Measurements from ENCODE around the gene PLEKHG5.

PLEKHG5 gene

GRCh38 chr1:6471970-6472368, 19.5 kb downstream of the PLEKHG5 start:
- FAIRE-seq (no peak), DNase-seq (ENCODE audit: insufficient read length, low spot score) (no peak)
- TF ChIP-seq, protein P1, sequence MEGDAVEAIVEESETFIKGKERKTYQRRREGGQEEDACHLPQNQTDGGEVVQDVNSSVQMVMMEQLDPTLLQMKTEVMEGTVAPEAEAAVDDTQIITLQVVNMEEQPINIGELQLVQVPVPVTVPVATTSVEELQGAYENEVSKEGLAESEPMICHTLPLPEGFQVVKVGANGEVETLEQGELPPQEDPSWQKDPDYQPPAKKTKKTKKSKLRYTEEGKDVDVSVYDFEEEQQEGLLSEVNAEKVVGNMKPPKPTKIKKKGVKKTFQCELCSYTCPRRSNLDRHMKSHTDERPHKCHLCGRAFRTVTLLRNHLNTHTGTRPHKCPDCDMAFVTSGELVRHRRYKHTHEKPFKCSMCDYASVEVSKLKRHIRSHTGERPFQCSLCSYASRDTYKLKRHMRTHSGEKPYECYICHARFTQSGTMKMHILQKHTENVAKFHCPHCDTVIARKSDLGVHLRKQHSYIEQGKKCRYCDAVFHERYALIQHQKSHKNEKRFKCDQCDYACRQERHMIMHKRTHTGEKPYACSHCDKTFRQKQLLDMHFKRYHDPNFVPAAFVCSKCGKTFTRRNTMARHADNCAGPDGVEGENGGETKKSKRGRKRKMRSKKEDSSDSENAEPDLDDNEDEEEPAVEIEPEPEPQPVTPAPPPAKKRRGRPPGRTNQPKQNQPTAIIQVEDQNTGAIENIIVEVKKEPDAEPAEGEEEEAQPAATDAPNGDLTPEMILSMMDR (IDR thresholded peaks at IDR 0.05; ENCODE audit: insufficient read depth, missing control alignments) = no peak

- DNase-seq (ENCODE audit: insufficient read length, low spot score) = no peak
- TF ChIP-seq, protein P1 (IDR thresholded peaks at IDR 0.05; ENCODE audit: insufficient read depth, missing control alignments) = no peak
- no peak for FAIRE-seq
These were observed 20.1 kb downstream of the PLEKHG5 start for GRCh38 chr1:6471086-6471969.

- TF ChIP-seq, protein P1 (IDR thresholded peaks at IDR 0.05; ENCODE audit: insufficient read depth, missing control alignments) = no peak
- FAIRE-seq (no peak), DNase-seq (ENCODE audit: insufficient read length, low spot score) (no peak)
These were observed 21.1 kb downstream of the PLEKHG5 start for GRCh38 chr1:6470132-6471085.

- DNase-seq (ENCODE audit: insufficient read length, low spot score) = no peak
- no peak for FAIRE-seq
- TF ChIP-seq, protein P1 (IDR thresholded peaks at IDR 0.05; ENCODE audit: insufficient read depth, missing control alignments) = no peak
These were observed 22.6 kb downstream of the PLEKHG5 start for GRCh38 chr1:6468729-6469461.

DNA sequence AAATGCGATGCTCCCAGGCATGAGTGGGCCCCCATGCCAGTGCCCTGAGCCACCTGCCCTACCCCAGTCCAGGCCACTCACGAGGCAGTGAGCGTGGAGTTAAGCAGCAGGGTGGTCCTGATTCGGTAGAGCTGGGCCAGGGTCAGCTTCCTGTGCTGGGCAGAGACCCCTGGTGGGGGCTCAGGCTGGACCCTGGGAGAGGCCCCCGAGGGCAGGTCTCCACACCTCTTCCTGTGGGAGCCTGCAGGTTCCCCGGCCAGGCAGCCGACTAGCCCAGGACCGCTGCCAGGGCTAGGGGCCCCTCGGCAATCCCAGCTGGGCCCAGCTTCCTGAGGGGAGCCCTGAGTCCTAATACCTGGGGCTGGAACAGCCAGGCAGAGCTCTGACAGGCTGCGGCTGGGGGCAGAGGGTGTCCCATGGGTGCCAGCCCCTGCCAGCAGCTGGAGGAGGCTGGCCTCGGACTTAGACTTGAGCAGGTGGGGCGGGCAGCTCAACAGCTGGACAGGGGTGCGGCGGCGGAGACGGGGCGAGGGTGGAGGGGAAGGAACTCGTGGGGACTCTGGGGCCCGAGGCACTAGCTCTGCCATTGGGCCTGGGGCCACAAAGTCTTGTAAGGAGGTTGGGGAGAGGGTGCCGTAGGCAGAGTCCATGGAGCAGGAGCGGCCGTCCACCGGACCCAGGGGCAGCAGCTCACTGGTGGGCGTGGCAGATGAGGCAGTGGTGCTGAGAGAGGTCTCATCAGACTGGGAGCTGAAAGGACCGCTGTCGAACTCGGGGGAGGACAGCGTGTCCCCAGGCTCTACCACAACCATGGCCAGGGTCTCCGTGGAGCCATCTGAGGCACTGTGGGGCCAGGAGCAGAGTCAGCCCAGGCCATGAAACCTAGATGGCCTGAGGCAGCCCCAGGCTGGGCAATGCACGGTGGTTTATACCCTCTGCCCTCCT, 23.5 kb downstream of the PLEKHG5 start:
- no peak for DNase-seq (ENCODE audit: insufficient read length, low spot score)
- TF ChIP-seq, protein P1 (IDR thresholded peaks at IDR 0.05; ENCODE audit: insufficient read depth, missing control alignments) = no peak
- no peak for FAIRE-seq

- DNase-seq (ENCODE audit: insufficient read length, low spot score) = no peak
- TF ChIP-seq, protein P1 (IDR thresholded peaks at IDR 0.05; ENCODE audit: insufficient read depth, missing control alignments) = no peak
- FAIRE-seq = no peak
These were observed 24.2 kb downstream of the PLEKHG5 start for GRCh38 chr1:6467224-6467623.
